Measurements from ENCODE around the gene CDH16.

- no peak for TF ChIP-seq FOS (IDR thresholded peaks at IDR 0.05; ENCODE audit: borderline replicate concordance, insufficient read depth, low read length)
- no peak for TF ChIP-seq POLR2A (IDR thresholded peaks at IDR 0.05; ENCODE audit: low read depth, low read length)
- TF ChIP-seq CTCF (IDR thresholded peaks at IDR 0.05; ENCODE audit: extremely low read depth in 1 of 2, insufficient read depth in 1 of 2, low read depth in 1 of 2, low read length in 2 of 2): no peak
- TF ChIP-seq MAX (IDR thresholded peaks at IDR 0.05; ENCODE audit: insufficient read depth, insufficient read length): no peak
- TF ChIP-seq POLR2AphosphoS5 (IDR thresholded peaks at IDR 0.05; ENCODE audit: insufficient read depth, low read depth, low read length): no peak
Measured at GRCh38 chr16:66946541-66946940, 27.9 kb upstream of the CDH16 start.
